Measurements from ENCODE around the gene RPUSD3. TPM values are rescaled to one million over a fixed set of nuclear protein-coding genes. Genes with fewer than 3 reads are reported as not detected.

Gene RPUSD3
- total RNA-seq, 1 donor, result 25.8 TPM

DNA sequence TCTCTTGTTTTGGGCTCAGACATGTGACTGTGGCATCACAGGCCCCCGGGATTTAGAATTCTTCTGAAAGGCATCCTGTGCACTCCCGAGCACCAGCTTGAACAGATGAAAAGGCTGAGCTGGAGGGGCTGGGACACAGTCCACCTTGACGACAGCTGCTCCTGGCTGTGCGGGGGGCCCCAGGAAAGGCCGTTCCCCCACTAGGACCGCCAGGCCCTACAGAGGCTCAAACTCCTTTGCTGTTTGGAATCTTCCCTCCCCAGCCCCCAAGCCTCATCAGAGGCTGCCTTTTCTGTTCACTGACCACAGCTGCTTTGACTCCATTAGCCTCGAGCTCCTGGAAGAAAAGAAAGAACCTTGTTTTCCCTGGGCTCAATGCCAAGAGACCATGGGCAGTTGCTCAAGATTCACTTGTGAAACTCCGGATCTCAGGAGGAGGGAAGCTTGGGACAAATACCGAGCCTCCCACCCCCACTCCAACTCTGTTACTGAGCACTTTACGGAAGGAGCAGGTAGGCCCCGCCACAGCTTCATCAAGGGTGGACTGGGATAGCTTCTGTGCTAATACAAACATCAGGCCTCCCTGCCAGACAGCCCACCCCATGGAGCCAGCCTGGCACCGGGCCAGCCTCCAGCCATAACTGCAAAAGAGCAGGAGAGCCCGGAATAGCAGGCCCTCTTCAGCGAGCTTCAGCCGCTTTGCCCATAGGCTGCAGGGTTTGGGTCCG is 20.6 kb upstream of the RPUSD3 start:
- H3K4me3 ChIP-seq (ENCODE audit: low read depth, low read length), result no peak overlapping the region
- TF ChIP-seq, protein P1, sequence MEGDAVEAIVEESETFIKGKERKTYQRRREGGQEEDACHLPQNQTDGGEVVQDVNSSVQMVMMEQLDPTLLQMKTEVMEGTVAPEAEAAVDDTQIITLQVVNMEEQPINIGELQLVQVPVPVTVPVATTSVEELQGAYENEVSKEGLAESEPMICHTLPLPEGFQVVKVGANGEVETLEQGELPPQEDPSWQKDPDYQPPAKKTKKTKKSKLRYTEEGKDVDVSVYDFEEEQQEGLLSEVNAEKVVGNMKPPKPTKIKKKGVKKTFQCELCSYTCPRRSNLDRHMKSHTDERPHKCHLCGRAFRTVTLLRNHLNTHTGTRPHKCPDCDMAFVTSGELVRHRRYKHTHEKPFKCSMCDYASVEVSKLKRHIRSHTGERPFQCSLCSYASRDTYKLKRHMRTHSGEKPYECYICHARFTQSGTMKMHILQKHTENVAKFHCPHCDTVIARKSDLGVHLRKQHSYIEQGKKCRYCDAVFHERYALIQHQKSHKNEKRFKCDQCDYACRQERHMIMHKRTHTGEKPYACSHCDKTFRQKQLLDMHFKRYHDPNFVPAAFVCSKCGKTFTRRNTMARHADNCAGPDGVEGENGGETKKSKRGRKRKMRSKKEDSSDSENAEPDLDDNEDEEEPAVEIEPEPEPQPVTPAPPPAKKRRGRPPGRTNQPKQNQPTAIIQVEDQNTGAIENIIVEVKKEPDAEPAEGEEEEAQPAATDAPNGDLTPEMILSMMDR (IDR thresholded peaks at IDR 0.05; ENCODE audit: insufficient read depth, low read length), result no peak
- DNase-seq (ENCODE audit: low read depth), result peak; percentile 94

DNA sequence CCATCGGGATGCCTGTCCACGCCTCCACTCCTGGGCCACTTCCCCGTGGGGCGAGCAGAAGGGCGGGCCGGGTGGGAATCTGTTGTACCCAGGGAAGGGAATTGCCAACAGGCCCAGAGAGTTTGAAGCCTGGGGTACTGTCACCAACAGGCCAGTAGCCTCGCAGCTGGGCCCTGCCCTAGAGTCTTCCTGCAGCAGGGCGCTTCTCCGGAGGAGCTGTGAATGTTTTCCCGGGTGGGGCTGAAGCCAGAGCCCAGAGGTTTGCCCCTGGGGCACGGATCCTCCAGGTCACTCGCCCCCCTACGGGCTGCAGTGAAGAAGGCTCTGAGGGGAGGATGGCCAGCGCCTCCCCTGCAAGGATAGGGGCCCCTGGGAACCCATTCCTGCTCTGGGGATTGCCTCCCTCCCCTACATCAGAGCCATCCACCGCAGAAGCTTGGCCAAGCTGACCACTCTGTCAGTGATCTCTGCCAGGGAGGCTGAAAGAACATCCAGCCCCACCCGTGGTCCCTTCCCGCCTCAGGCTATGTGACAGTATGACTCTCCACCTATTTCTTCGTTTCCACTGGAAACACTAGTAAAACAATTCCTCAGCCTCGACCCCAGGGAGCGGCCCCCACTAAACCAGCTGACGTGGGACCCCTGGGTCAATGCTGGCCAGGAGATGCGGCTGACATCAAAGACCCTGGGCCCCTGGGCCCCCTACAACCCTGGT is 19.4 kb upstream of the RPUSD3 start:
- TF ChIP-seq, protein P1 (IDR thresholded peaks at IDR 0.05; ENCODE audit: insufficient read depth, low read length), result no peak
- no peak for DNase-seq (ENCODE audit: low read depth)
- H3K4me3 ChIP-seq (ENCODE audit: low read depth, low read length), result no peak overlapping the region

GRCh38 chr3:9862391-9863057 is 18.7 kb upstream of the RPUSD3 start:
- DNase-seq (ENCODE audit: low read depth), result no peak
- H3K4me3 ChIP-seq (ENCODE audit: low read depth, low read length), result no peak overlapping the region
- TF ChIP-seq, protein P1 (IDR thresholded peaks at IDR 0.05; ENCODE audit: insufficient read depth, low read length), result peak; percentile 43

- TF ChIP-seq, protein P1 (IDR thresholded peaks at IDR 0.05; ENCODE audit: insufficient read depth, low read length), result no peak
- DNase-seq (ENCODE audit: low read depth), result no peak
- no peak overlapping the region for H3K4me3 ChIP-seq (ENCODE audit: low read depth, low read length)
Observed at GRCh38 chr3:9861626-9862130, 17.9 kb upstream of the RPUSD3 start.

DNA sequence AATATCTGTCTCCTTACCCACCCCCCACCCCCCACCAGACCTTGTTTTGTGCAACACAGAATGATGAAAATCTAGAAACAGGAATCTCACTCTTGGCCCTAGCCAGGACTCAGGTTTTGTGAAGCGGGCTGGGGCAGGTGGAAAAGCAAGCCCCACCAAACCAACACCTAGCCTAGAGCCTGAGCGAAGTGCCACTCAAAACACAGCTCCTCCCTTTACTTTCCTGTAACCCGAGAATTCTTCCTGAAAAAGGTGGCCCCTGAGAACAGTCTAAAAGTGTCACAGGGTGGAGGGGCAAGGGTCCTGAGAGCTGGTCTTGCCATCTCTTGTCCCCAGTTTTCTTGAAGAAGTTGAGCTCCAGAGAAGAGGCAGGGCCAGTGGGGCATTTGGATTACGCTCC is 17.4 kb upstream of the RPUSD3 start:
- TF ChIP-seq, protein P1 (IDR thresholded peaks at IDR 0.05; ENCODE audit: insufficient read depth, low read length), result no peak
- H3K4me3 ChIP-seq (ENCODE audit: low read depth, low read length), result no peak overlapping the region
- no peak for DNase-seq (ENCODE audit: low read depth)

DNA sequence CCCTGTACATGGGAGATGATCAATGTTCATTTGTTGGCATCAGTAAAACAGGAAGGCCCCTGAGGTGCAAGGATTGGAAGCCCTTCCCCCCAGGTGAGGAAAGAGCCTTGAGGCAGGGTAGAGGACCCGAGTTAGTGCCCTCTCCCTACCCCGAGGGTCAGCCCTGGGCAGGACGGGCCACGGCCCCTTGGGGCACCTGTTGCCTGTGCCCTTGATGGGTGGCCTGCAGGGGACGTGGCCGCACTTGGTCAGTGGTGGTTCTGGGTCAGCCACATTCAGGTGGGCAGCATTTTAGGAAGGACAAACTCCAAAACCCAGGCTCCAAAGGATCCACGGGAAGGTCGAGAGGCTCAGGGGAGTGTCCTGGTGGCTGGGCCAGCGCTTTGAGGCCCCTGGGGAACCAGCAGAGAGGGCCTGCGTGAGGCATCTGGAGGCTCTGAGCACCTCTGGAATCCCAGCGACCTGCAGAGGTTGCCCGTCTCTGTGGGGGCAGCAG is 15.8 kb upstream of the RPUSD3 start:
- TF ChIP-seq, protein P1 (IDR thresholded peaks at IDR 0.05; ENCODE audit: insufficient read depth, low read length), result no peak
- H3K4me3 ChIP-seq (ENCODE audit: low read depth, low read length), result no peak overlapping the region
- no peak for DNase-seq (ENCODE audit: low read depth)

Measured in fibroblast of the aortic adventitia (primary cell).